ENCODE results near the gene PIGL.
A peak's percentile ranks its signal among the peaks of the same experiment; 100 is the strongest.

DNA sequence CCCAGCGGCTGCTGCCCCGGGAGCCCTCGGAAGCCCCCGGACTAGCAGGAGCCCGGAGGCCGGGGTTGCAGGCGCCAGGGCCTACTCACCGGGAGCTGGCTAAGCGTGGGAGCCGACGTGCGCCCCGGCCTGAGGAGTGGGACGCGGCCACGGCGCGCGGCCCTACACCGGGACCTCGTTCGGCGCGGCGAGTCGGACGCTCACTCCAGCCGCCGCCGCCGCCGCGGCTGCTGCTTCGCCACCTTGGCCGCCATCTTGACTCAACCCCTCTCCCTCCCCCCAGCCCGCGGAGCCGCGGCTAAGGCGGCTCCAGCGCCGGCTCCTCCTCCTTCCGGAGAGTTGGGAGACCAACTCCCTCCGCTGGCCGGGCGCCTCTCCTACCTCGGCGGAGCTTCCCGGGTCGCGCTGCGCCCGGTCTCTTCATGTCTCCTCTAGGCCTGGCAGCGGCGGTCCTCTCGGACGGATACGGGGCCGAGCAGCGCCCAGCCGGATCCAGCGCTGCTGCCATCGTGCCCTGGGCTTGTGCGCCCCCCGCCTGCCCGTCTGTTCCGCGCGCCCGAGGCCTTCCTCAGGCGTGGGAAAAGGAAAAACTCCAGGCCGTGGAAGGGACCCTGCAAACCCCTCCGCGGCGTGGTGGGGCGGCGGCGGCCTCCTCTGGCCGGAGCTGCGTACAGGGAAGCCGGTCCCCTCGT, 1.6 kb upstream of the PIGL start, which contains the start of gene NCOR1:
- TF ChIP-seq, protein P1, sequence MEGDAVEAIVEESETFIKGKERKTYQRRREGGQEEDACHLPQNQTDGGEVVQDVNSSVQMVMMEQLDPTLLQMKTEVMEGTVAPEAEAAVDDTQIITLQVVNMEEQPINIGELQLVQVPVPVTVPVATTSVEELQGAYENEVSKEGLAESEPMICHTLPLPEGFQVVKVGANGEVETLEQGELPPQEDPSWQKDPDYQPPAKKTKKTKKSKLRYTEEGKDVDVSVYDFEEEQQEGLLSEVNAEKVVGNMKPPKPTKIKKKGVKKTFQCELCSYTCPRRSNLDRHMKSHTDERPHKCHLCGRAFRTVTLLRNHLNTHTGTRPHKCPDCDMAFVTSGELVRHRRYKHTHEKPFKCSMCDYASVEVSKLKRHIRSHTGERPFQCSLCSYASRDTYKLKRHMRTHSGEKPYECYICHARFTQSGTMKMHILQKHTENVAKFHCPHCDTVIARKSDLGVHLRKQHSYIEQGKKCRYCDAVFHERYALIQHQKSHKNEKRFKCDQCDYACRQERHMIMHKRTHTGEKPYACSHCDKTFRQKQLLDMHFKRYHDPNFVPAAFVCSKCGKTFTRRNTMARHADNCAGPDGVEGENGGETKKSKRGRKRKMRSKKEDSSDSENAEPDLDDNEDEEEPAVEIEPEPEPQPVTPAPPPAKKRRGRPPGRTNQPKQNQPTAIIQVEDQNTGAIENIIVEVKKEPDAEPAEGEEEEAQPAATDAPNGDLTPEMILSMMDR (IDR thresholded peaks at IDR 0.05) = peak in 1 of 3 donors; percentile 32
- TF ChIP-seq POLR2A (IDR thresholded peaks at IDR 0.05) = peak; percentile 83
- TF ChIP-seq POLR2AphosphoS5 (IDR thresholded peaks at IDR 0.05) = peak; percentile 63 to 90 (median 86)

Measured in breast epithelium (tissue), 3 donors.